ENCODE results near the gene NBEAL1. TPM values are rescaled to one million over a fixed set of nuclear protein-coding genes. Genes with fewer than 3 reads are reported as not detected.

NBEAL1 gene
- total and polyA plus RNA-seq, 2 experiments from 2014 or later: 13.3 to 21.8 TPM

DNA sequence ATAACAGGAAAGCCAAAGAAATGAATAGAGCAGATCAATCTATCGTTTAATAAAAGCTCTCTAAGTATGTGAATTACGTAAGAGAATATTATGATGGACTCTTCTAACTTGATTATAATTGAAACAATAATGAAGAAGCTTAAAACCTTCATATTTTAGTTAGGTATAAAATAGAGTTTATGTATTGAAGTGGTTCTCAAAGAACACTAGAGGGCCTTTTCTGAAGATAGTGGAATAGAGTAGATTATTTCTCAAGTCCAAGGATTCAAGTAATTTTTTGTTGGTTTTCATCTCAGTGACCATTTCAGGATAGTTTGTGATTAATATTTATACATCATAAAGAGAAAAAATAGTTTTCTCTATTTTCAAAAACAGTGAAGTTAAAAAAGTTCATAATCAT lies 97.7 kb downstream of the NBEAL1 start:
- Histone ChIP-seq H3K27ac (ENCODE audit: low read depth) (no peak overlapping the region), H3K4me3 (no peak overlapping the region), H3K4me2 (no peak overlapping the region), H3K36me3 (ENCODE audit: insufficient read depth) (no peaks in the 10 kb centered on the region), H4K20me1 (replicated peaks; ENCODE audit: insufficient read depth) (no peaks in the 10 kb centered on the region), H3K9me2 (ENCODE audit: insufficient read depth) (no peaks in the 10 kb centered on the region), H3F3A (replicated peaks; ENCODE audit: low read depth) (no peaks in the 10 kb centered on the region), H3K27me3 (ENCODE audit: insufficient read depth) (no peaks in the 10 kb centered on the region), H3K4me1 (ENCODE audit: insufficient read depth) (no peaks in the 10 kb centered on the region), H2AFZ (no peak overlapping the region), H3K79me2 (replicated peaks; ENCODE audit: insufficient read depth) (no peaks in the 10 kb centered on the region)
- DNase-seq (ENCODE audit: low spot score): no peak
- no peak overlapping the region for H3K27ac Mint-ChIP-seq
- TF ChIP-seq, protein P1, sequence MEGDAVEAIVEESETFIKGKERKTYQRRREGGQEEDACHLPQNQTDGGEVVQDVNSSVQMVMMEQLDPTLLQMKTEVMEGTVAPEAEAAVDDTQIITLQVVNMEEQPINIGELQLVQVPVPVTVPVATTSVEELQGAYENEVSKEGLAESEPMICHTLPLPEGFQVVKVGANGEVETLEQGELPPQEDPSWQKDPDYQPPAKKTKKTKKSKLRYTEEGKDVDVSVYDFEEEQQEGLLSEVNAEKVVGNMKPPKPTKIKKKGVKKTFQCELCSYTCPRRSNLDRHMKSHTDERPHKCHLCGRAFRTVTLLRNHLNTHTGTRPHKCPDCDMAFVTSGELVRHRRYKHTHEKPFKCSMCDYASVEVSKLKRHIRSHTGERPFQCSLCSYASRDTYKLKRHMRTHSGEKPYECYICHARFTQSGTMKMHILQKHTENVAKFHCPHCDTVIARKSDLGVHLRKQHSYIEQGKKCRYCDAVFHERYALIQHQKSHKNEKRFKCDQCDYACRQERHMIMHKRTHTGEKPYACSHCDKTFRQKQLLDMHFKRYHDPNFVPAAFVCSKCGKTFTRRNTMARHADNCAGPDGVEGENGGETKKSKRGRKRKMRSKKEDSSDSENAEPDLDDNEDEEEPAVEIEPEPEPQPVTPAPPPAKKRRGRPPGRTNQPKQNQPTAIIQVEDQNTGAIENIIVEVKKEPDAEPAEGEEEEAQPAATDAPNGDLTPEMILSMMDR (conservative IDR thresholded peaks at IDR 0.05; ENCODE audit: low read depth in 2 of 2): no peak
- TF ChIP-seq STAT1 (IDR thresholded peaks at IDR 0.05; ENCODE audit: unreplicated experiment) (no peak), CREB1 (CRISPR knock-in tag; IDR thresholded peaks at IDR 0.05; ENCODE audit: low read depth) (no peak), JUNB (IDR thresholded peaks at IDR 0.05; ENCODE audit: unreplicated experiment) (no peak), ZNF114 (CRISPR knock-in tag; IDR thresholded peaks at IDR 0.05) (no peak), EZH2 (IDR thresholded peaks at IDR 0.05; ENCODE audit: low read depth, unreplicated experiment) (no peak), ZNF331 (CRISPR knock-in tag; IDR thresholded peaks at IDR 0.05; ENCODE audit: low read depth) (no peak), NANOG (IDR thresholded peaks at IDR 0.05; ENCODE audit: borderline replicate concordance) (no peak), POLR2AphosphoS5 (IDR thresholded peaks at IDR 0.05; ENCODE audit: low read depth) (no peak), EZH2phosphoT487 (IDR thresholded peaks at IDR 0.05; ENCODE audit: unreplicated experiment) (no peak)
- TF ChIP-seq, protein P2, sequence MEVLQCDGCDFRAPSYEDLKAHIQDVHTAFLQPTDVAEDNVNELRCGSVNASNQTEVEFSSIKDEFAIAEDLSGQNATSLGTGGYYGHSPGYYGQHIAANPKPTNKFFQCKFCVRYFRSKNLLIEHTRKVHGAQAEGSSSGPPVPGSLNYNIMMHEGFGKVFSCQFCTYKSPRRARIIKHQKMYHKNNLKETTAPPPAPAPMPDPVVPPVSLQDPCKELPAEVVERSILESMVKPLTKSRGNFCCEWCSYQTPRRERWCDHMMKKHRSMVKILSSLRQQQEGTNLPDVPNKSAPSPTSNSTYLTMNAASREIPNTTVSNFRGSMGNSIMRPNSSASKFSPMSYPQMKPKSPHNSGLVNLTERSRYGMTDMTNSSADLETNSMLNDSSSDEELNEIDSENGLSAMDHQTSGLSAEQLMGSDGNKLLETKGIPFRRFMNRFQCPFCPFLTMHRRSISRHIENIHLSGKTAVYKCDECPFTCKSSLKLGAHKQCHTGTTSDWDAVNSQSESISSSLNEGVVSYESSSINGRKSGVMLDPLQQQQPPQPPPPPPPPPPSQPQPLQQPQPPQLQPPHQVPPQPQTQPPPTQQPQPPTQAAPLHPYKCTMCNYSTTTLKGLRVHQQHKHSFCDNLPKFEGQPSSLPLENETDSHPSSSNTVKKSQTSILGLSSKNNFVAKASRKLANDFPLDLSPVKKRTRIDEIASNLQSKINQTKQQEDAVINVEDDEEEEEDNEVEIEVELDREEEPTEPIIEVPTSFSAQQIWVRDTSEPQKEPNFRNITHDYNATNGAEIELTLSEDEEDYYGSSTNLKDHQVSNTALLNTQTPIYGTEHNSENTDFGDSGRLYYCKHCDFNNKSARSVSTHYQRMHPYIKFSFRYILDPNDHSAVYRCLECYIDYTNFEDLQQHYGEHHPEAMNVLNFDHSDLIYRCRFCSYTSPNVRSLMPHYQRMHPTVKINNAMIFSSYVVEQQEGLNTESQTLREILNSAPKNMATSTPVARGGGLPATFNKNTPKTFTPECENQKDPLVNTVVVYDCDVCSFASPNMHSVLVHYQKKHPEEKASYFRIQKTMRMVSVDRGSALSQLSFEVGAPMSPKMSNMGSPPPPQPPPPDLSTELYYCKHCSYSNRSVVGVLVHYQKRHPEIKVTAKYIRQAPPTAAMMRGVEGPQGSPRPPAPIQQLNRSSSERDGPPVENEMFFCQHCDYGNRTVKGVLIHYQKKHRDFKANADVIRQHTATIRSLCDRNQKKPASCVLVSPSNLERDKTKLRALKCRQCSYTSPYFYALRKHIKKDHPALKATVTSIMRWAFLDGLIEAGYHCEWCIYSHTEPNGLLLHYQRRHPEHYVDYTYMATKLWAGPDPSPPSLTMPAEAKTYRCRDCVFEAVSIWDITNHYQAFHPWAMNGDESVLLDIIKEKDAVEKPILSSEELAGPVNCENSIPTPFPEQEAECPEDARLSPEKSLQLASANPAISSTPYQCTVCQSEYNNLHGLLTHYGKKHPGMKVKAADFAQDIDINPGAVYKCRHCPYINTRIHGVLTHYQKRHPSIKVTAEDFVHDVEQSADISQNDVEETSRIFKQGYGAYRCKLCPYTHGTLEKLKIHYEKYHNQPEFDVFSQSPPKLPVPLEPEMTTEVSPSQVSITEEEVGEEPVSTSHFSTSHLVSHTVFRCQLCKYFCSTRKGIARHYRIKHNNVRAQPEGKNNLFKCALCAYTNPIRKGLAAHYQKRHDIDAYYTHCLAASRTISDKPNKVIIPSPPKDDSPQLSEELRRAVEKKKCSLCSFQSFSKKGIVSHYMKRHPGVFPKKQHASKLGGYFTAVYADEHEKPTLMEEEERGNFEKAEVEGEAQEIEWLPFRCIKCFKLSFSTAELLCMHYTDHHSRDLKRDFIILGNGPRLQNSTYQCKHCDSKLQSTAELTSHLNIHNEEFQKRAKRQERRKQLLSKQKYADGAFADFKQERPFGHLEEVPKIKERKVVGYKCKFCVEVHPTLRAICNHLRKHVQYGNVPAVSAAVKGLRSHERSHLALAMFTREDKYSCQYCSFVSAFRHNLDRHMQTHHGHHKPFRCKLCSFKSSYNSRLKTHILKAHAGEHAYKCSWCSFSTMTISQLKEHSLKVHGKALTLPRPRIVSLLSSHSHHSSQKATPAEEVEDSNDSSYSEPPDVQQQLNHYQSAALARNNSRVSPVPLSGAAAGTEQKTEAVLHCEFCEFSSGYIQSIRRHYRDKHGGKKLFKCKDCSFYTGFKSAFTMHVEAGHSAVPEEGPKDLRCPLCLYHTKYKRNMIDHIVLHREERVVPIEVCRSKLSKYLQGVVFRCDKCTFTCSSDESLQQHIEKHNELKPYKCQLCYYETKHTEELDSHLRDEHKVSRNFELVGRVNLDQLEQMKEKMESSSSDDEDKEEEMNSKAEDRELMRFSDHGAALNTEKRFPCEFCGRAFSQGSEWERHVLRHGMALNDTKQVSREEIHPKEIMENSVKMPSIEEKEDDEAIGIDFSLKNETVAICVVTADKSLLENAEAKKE (CRISPR knock-in tag; IDR thresholded peaks at IDR 0.05): no peak
- TF ChIP-seq, protein P3, sequence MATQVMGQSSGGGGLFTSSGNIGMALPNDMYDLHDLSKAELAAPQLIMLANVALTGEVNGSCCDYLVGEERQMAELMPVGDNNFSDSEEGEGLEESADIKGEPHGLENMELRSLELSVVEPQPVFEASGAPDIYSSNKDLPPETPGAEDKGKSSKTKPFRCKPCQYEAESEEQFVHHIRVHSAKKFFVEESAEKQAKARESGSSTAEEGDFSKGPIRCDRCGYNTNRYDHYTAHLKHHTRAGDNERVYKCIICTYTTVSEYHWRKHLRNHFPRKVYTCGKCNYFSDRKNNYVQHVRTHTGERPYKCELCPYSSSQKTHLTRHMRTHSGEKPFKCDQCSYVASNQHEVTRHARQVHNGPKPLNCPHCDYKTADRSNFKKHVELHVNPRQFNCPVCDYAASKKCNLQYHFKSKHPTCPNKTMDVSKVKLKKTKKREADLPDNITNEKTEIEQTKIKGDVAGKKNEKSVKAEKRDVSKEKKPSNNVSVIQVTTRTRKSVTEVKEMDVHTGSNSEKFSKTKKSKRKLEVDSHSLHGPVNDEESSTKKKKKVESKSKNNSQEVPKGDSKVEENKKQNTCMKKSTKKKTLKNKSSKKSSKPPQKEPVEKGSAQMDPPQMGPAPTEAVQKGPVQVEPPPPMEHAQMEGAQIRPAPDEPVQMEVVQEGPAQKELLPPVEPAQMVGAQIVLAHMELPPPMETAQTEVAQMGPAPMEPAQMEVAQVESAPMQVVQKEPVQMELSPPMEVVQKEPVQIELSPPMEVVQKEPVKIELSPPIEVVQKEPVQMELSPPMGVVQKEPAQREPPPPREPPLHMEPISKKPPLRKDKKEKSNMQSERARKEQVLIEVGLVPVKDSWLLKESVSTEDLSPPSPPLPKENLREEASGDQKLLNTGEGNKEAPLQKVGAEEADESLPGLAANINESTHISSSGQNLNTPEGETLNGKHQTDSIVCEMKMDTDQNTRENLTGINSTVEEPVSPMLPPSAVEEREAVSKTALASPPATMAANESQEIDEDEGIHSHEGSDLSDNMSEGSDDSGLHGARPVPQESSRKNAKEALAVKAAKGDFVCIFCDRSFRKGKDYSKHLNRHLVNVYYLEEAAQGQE (IDR thresholded peaks at IDR 0.05; ENCODE audit: unreplicated experiment): no peak
- TF ChIP-seq, protein P4, sequence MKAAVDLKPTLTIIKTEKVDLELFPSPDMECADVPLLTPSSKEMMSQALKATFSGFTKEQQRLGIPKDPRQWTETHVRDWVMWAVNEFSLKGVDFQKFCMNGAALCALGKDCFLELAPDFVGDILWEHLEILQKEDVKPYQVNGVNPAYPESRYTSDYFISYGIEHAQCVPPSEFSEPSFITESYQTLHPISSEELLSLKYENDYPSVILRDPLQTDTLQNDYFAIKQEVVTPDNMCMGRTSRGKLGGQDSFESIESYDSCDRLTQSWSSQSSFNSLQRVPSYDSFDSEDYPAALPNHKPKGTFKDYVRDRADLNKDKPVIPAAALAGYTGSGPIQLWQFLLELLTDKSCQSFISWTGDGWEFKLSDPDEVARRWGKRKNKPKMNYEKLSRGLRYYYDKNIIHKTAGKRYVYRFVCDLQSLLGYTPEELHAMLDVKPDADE (IDR thresholded peaks at IDR 0.05): no peak
- no peaks in the 10 kb centered on the region for H3K27me3 Mint-ChIP-seq (ENCODE audit: insufficient read depth, low read depth, poor library complexity)
- H3K36me3 Mint-ChIP-seq (ENCODE audit: low read depth): peaks cover 5% of the 10 kb centered on the region; the same call in 1 of the 3 replicates
- no peak for ATAC-seq
- no peak overlapping the region for H3K4me3 Mint-ChIP-seq
- no peaks in the 10 kb centered on the region for H3K4me1 Mint-ChIP-seq
- no peaks in the 10 kb centered on the region for H3K9me3 Mint-ChIP-seq

Data from GM23338 (cell line).